CD4-positive, alpha-beta T cell treated with Interleukin-10 for 1 hour (primary cell): Measurements from ENCODE around the gene CDH4.

Source experiments
- DNase-seq: peaks from one replicate; pipeline ENCODE4 v3.0.0-alpha.2; 2020

CDH4 gene

DNA sequence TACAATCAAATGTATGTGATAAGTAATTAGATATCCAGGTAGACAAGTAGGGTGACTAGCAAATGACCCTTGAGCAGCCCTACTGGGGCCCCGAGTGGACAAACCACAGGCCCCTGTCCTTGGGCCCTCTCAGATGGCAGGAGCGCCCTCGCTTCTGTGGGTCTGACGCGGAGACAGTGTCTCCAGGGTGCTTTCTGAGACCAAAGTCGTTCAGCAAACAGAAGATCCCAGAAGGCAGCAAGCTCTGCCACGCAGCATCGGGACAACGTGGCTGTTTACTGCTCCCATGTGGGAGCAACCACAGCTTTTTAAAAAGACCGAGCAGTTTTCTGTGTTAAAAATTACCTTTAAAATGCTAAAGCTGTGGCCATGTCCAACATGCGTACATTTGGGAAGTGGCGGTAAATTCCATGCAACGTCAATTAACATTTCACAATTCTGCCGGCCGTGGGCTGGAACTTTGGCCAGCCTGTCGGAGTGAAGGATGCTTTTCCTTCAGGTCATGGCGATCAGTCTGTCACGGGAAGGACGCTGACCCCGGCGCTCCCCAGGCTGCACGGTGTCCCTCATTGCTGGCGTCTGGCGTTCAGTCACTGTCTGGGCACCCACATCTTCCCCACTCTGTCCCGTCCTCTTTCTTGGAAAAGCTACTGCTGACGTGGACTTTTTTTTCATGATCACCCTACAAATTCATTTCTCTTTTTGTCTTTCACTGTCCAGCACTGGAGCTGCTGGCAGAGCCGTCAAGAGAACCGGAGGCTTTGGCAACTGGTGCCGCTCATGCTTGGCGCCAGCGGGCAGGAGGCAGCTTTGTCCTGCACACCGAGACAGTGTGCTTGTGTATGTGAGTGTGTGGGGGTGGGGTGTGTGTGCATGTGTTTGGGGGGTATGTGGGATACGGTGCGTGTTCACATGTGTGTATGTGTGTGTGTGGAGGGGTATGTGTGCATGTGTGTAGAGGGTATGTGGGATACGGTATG lies 293.1 kb downstream of the CDH4 start:
- DNase-seq, result no peak

GRCh38 chr20:61546641-61547040 lies 294.6 kb downstream of the CDH4 start:
- DNase-seq, result no peak

GRCh38 chr20:61548069-61548468 lies 296.0 kb downstream of the CDH4 start:
- DNase-seq, result no peak

- DNase-seq, result no peak
These were observed 297.8 kb downstream of the CDH4 start for GRCh38 chr20:61549865-61550264.

- DNase-seq, result no peak
These were observed 299.3 kb downstream of the CDH4 start for GRCh38 chr20:61551401-61551800.

- no peak for DNase-seq
These were observed 302.6 kb downstream of the CDH4 start for GRCh38 chr20:61554617-61555016.

- DNase-seq, result no peak
These were observed 303.5 kb downstream of the CDH4 start for GRCh38 chr20:61555566-61555965.

- DNase-seq, result no peak
These were observed 304.1 kb downstream of the CDH4 start for GRCh38 chr20:61556111-61556510.

DNA sequence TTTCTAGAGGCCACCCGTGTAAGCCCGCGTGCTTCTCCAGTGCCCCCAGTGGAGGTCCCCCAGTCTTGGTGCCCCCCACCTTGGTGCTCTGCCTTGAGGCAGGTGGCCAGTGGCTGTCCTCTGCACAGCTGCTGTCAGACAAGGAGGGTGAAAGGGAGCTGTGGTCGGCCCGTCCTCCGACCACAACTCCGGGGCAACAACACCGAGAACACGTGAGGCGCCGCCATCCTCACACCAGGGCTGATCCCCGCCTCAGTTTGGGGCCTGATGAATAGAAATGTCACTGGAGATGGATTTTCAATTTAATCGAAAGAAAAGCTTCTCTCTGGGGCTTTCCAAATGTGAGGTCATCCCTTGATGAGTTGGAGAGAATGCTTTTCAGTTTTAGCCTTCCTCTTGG lies 304.6 kb downstream of the CDH4 start:
- DNase-seq, result no peak

GRCh38 chr20:61557621-61558020 lies 305.6 kb downstream of the CDH4 start:
- DNase-seq, result no peak

DNA sequence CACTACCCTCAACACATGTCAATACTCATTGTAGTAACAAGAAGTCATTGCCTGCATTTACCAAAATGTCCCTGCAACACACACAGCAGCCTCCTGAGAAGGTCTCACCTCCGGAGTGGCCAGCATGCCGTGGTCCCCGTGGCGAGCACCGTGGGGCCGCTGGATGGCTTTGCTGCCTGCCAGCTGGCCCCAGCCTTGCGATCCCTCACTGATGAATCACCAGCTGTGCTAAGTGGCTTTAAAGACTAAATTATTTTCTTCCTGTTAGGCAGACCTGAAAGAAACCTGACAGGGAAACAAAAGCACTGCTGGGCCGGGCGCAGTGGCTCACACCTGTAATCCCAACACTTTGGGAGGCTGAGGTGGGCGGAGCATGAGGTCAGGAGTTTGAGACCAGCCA lies 306.7 kb downstream of the CDH4 start:
- no peak for DNase-seq

DNA sequence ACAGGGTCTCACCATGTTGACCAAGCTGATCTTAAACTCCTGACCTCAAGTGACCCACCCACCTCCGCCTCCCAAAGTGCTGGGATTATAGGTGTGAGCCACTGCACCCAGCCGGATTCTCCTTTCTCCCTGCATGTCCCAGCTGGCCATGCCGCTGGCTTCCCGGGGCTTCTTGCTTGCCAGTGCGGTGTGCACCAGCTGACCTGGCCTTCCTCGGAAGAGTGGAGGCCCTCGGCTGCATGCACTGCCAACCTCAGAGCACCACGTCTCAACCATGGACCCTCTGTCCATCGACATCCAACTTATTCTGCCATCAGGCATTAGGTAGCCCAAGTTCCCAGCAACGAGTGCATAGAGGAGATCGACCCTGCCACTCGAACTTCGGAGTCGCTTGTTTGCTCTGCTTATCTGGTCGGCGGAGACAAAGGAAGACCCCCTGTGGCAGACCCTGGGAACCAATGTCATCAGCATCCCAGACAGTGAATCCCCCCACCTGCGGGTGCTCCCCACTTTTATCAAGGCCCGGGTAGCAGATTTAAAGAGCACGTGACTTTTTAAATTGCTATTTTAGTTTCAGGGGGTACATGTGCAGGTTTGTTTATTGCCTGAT lies 307.8 kb downstream of the CDH4 start:
- DNase-seq, result no peak

- no peak for DNase-seq
These were observed 308.3 kb downstream of the CDH4 start for GRCh38 chr20:61560361-61560853.

- no peak for DNase-seq
These were observed 309.2 kb downstream of the CDH4 start for GRCh38 chr20:61561111-61561830.

- no peak for DNase-seq
These were observed 310.4 kb downstream of the CDH4 start for GRCh38 chr20:61562491-61562890.

DNA sequence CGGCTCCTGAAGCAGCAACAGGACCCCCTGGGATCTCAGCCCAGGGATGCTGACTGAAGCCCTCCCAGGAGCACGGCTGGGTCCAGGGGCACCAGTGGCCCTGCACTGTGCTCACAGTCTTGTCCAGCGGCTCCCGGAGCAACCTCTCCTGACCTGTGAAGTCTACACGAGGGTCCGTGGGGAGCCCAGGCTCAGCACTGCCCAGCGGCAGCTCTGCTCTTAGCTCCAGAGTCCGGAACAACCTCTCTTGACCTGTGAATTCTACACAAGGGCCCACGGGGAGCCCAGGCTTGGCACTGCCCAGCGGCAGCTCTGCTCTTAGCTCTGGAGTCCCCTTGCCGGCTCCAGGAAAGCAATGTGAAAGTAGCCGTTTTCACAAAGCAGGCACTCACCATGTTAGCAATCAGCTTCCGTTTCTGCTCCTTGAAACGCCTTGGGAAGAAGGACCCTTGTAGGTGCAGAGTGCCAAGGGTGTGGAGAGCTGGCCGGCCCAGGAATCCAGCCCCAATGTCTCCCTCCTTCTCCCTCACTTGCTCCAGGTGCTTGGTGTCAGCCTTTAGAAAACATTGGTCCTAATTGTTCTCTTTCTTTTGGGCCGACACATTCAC lies 310.9 kb downstream of the CDH4 start:
- DNase-seq, result no peak

DNA sequence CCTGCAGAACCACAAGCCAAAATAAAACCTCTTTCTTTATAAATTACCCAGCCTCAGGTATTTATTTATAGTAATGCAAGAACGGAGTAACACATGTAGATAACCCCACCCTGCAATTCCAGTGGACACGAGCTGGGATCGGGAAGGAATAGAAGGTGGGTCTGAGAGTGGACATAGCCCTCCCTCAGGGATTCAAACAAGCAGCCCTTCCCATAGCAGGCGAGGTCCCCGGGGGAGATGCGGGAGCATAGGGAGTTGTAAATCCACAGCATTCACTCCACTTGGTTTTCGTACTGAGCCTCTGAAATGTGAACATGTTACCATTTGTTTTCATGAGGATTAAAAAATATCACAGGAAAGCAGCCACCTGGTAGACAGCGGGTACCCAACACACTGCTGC lies 312.6 kb downstream of the CDH4 start:
- no peak for DNase-seq

DNA sequence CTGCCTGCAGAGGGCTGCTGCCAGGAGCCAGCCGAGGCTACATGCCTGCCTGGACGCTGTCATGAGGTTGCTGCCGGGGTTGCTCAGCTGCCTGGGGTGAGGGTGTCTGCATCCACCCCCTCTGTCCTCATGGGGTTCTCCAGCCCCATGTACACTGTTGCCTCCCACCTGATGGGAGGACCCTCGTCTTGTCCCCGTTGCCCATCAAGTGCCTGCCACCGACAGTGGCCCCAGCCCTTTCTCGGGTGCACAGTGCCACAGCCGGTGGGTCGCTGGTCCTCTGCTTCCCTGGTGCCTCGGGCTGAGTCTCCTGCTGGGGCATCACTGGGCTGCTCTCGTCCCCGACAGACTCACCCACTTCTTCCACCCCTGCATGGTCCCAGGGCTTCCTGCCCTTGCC lies 313.7 kb downstream of the CDH4 start:
- DNase-seq, result no peak

- no peak for DNase-seq
These were observed 314.6 kb downstream of the CDH4 start for GRCh38 chr20:61566691-61567090.

- DNase-seq, result no peak
These were observed 315.1 kb downstream of the CDH4 start for GRCh38 chr20:61567204-61567603.

DNA sequence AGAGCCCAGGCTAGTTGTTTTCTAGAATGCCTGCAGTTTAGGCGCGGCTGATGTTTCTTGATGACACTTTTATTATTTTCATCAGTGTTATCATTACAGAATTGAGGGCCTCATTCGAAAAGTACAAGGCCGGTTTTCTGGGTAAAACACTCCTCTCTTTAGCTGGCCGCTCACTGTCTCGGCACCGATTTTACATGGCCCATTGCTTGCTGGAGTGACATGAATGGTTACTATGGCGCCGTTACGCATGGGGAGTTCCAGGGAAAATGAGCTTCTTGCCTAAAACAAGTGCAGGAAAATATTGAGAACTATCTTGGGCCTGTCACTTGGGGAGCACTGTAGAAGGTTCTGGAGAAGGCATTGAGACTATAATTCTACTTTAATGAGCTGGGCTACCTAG lies 317.8 kb downstream of the CDH4 start:
- DNase-seq, result no peak

DNA sequence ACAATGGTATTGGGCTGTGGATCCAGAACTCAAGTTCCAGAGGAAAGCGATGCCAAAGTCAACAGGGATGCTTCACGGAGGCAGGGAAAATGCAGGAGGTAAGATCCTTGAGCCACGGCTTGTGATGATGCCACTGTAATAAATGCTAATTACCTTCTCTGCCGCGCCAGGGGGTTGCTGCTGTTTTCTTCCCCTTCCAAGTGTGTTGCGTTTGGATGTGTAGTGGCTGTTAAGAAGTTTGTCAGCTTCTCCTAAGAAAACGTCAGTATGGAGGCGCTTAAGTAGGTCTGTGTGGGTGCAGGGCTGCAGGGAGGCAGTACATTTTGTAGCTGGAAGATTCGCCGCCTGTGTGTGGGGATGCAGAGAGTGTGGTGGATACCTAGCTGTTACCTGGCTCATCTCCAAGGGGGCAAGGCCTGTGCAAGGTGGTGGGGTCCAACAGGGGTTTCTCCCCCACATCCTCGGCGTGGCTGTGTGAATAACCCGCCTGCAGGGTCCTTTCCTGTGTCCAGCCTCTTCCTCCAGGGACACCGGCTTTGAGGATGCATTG lies 318.7 kb downstream of the CDH4 start:
- no peak for DNase-seq

DNA sequence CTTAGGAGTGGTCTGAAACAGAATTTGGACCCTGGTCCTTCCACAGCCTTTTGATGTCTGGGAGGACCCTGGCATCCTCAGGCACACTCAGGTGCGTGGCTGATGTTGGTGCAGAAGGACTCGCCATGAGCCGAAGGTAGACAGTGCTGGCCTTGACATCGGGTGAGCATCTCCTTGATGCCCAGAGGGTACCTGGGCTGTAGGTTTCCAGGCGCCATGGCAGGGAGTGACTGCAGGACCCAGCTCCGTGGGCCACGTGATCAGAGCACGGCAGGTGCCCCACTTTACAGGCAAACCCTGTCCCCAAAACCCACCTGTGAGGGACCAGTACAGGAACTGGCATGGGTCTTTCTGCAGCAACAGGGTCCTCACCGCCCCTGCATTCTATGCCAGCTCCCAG lies 319.2 kb downstream of the CDH4 start:
- no peak for DNase-seq
